Effector memory CD4-positive, alpha-beta T cell (primary cell): Measurements from ENCODE around the gene MTG1.

Source experiments
- DNase-seq, 3 donors: peaks; one replicate each; pipeline ENCODE4 v3.0.0-alpha.2; 2020
- H3K27ac ChIP-seq: 2 replicates; pipeline ENCODE4 v1.7.0; 2013; ENCODE audit warnings: mild to moderate bottlenecking, low read length, moderate library complexity; ENCODE audit not compliant: insufficient read depth, poor library complexity, severe bottlenecking
- H3K27me3 ChIP-seq: replicated peaks from 2 replicates; pipeline ENCODE4 v1.7.0; 2013; ENCODE audit warnings: mild to moderate bottlenecking, low read length; ENCODE audit not compliant: insufficient read depth, control insufficient read depth, poor library complexity, severe bottlenecking
- H3K36me3 ChIP-seq: 2 replicates; pipeline ENCODE4 v1.7.0; 2013; ENCODE audit warnings: mild to moderate bottlenecking, low read length, moderate library complexity; ENCODE audit not compliant: control insufficient read depth, insufficient read depth
- H3K4me1 ChIP-seq: 2 replicates; pipeline ENCODE4 v1.7.0; 2013; ENCODE audit warnings: low read length, mild to moderate bottlenecking; ENCODE audit not compliant: control insufficient read depth, insufficient read depth, poor library complexity, severe bottlenecking
- H3K4me3 ChIP-seq: 2 replicates; pipeline ENCODE4 v1.7.0; 2013; ENCODE audit warnings: low read length, low read depth, mild to moderate bottlenecking; ENCODE audit not compliant: insufficient read depth, poor library complexity, severe bottlenecking
- H3K9me3 ChIP-seq: 2 replicates; pipeline ENCODE4 v1.7.0; 2013; ENCODE audit warnings: mild to moderate bottlenecking, low read length, moderate library complexity; ENCODE audit not compliant: control insufficient read depth

MTG1 gene

GRCh38 chr10:133353202-133353959 lies 40.6 kb upstream of the MTG1 start:
- Histone ChIP-seq H3K4me3 (no peak overlapping the region), H3K9me3 (no peaks in the 10 kb centered on the region), H3K27me3 (peaks cover under 1% of the 10 kb centered on the region), H3K27ac (no peak overlapping the region), H3K4me1 (peaks cover 9% of the 10 kb centered on the region), H3K36me3 (no peaks in the 10 kb centered on the region)
- no peak for DNase-seq

GRCh38 chr10:133353988-133354605 lies 39.9 kb upstream of the MTG1 start:
- DNase-seq, result no peak
- no peaks in the 10 kb centered on the region for H3K36me3 ChIP-seq
- H3K27me3 ChIP-seq, result no peaks in the 10 kb centered on the region
- peaks cover 9% of the 10 kb centered on the region for H3K4me1 ChIP-seq
- H3K27ac ChIP-seq, result no peak overlapping the region
- H3K9me3 ChIP-seq, result no peaks in the 10 kb centered on the region
- H3K4me3 ChIP-seq, result no peak overlapping the region

GRCh38 chr10:133354672-133355240 lies 39.2 kb upstream of the MTG1 start:
- Histone ChIP-seq H3K27ac (no peak overlapping the region), H3K4me1 (peaks cover 9% of the 10 kb centered on the region), H3K27me3 (no peaks in the 10 kb centered on the region), H3K36me3 (no peaks in the 10 kb centered on the region), H3K9me3 (no peaks in the 10 kb centered on the region), H3K4me3 (no peak overlapping the region)
- no peak for DNase-seq

- H3K27ac ChIP-seq, result no peak overlapping the region
- H3K9me3 ChIP-seq, result no peaks in the 10 kb centered on the region
- no peaks in the 10 kb centered on the region for H3K27me3 ChIP-seq
- no peak overlapping the region for H3K4me3 ChIP-seq
- DNase-seq, result no peak
- peaks cover 9% of the 10 kb centered on the region for H3K4me1 ChIP-seq
- no peaks in the 10 kb centered on the region for H3K36me3 ChIP-seq
These were observed 38.7 kb upstream of the MTG1 start for GRCh38 chr10:133355266-133355665.

- Histone ChIP-seq H3K9me3 (no peaks in the 10 kb centered on the region), H3K36me3 (no peaks in the 10 kb centered on the region), H3K4me3 (no peak overlapping the region), H3K27ac (no peak overlapping the region), H3K4me1 (peaks cover 9% of the 10 kb centered on the region), H3K27me3 (no peaks in the 10 kb centered on the region)
- no peak for DNase-seq
These were observed 38.0 kb upstream of the MTG1 start for GRCh38 chr10:133355991-133356390.

GRCh38 chr10:133356549-133357284 lies 37.2 kb upstream of the MTG1 start:
- Histone ChIP-seq H3K27ac (no peak overlapping the region), H3K9me3 (no peaks in the 10 kb centered on the region), H3K4me1 (peaks cover 9% of the 10 kb centered on the region), H3K4me3 (peak overlapping the region; percentile 85), H3K27me3 (no peaks in the 10 kb centered on the region), H3K36me3 (no peaks in the 10 kb centered on the region)
- DNase-seq, result no peak

GRCh38 chr10:133357285-133358161 lies 36.4 kb upstream of the MTG1 start, which contains the start of gene FUOM:
Gene FUOM (minus strand): TSS chr10:133358019. CDS start chr10:133358007, 12 bp downstream.
- Histone ChIP-seq H3K9me3 (no peaks in the 10 kb centered on the region), H3K27me3 (no peaks in the 10 kb centered on the region), H3K36me3 (no peaks in the 10 kb centered on the region), H3K4me3 (peak within 1 kb of the TSS; percentile 85), H3K27ac (peak within 1 kb of the TSS; percentile 57), H3K4me1 (peaks cover 9% of the 10 kb centered on the region)
- DNase-seq, result peak; percentile 62 to 66 (median 62)

- H3K27ac ChIP-seq, result no peak overlapping the region
- no peaks in the 10 kb centered on the region for H3K9me3 ChIP-seq
- H3K4me3 ChIP-seq, result no peak overlapping the region
- no peaks in the 10 kb centered on the region for H3K36me3 ChIP-seq
- peaks cover 9% of the 10 kb centered on the region for H3K4me1 ChIP-seq
- DNase-seq, result no peak
- H3K27me3 ChIP-seq, result no peaks in the 10 kb centered on the region
These were observed 35.6 kb upstream of the MTG1 start for GRCh38 chr10:133358162-133358924.

- no peaks in the 10 kb centered on the region for H3K36me3 ChIP-seq
- H3K4me3 ChIP-seq, result no peak overlapping the region
- DNase-seq, result no peak
- no peaks in the 10 kb centered on the region for H3K27me3 ChIP-seq
- no peaks in the 10 kb centered on the region for H3K9me3 ChIP-seq
- no peak overlapping the region for H3K27ac ChIP-seq
- H3K4me1 ChIP-seq, result peaks cover 9% of the 10 kb centered on the region
These were observed 35.0 kb upstream of the MTG1 start for GRCh38 chr10:133358925-133359310.
